Tibial nerve (tissue), 3 donors: ENCODE data around the gene HMCN2.
"Not testable (repeated sequence)": the region's sequence is repeated elsewhere in the genome, so short reads cannot be mapped to it uniquely, and the experiment has no call there.

Experiments used
- POLR2A ChIP-seq, 2 donors: fragments of 450-650 bp; IDR thresholded peaks; one replicate each; pipeline ENCODE4 v1.6.1; 2017; ENCODE audit warnings: antibody characterized with exemption in 2 of 2, mild to moderate bottlenecking in 2 of 2, moderate library complexity in 2 of 2
- TF ChIP-seq, protein P1 (sequence below), 5 experiments: fragments of 200-600 bp in 3 of 5; fragments of 450-650 bp in 2 of 5; sonication (generic) in 3 of 5; IDR thresholded peaks; one replicate each; pipeline ENCODE4 v1.5.1; 2016 to 2019; ENCODE audit warnings: antibody characterized with exemption in 5 of 5, mild to moderate bottlenecking in 3 of 5, moderate library complexity in 2 of 5

DNA sequence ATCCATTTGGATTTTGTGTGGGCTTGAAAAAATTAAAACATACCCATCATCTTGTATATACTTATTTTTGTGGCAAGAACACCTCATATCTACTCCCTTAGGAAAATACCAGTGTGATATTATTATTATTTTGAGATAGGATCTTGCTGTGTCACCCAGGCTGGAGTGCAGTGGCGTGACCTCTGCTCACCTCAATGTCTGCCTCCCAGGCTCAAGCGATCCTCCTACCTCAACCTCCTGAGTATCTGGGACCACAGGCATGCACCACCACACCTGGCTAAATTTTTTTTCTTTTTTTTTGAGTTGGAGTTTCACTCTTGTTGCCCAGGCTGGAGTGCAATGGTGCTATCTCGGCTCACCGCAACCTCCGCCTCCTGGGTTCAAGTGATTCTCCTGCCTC lies 169.1 kb downstream of the HMCN2 start:
- TF ChIP-seq, protein P1, sequence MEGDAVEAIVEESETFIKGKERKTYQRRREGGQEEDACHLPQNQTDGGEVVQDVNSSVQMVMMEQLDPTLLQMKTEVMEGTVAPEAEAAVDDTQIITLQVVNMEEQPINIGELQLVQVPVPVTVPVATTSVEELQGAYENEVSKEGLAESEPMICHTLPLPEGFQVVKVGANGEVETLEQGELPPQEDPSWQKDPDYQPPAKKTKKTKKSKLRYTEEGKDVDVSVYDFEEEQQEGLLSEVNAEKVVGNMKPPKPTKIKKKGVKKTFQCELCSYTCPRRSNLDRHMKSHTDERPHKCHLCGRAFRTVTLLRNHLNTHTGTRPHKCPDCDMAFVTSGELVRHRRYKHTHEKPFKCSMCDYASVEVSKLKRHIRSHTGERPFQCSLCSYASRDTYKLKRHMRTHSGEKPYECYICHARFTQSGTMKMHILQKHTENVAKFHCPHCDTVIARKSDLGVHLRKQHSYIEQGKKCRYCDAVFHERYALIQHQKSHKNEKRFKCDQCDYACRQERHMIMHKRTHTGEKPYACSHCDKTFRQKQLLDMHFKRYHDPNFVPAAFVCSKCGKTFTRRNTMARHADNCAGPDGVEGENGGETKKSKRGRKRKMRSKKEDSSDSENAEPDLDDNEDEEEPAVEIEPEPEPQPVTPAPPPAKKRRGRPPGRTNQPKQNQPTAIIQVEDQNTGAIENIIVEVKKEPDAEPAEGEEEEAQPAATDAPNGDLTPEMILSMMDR (IDR thresholded peaks at IDR 0.05) = not testable (repeated sequence)
- TF ChIP-seq POLR2A (IDR thresholded peaks at IDR 0.05) = not testable (repeated sequence)
